Measurements from ENCODE around the gene NDE1. TPM values are rescaled to one million over a fixed set of nuclear protein-coding genes. Genes with fewer than 3 reads are reported as not detected.

NDE1 gene
- total and polyA plus RNA-seq, 2 of the 4 experiments (the other 2 are of a cell fraction) = 22.7 to 29.2 TPM

DNA sequence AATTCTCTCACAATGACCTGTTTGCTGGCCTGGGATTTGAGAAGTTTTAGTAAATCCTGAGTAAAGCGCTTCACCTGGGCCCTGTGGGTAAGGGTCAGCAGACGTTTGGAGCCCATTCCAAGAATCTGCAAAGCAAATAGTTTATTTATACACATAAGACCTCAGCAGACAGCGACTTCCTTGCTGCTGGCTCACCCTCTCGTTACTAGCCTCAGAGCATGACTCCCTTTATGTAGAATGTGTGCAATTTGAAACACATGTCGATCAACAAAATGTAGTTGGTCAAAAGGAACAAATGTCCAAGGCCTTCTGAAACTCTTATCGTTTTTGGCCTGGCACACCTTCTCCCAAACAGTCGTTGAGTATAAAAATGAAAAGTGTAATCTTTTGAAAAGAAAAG lies 38.4 kb upstream of the NDE1 start:
- H3K79me1 ChIP-seq (ENCODE audit: low read depth in 1 of 2, low read length in 2 of 2) = peaks cover 0 to 20% of the 10 kb centered on the region in 2 experiments; a peak in 2 of 4 replicates
- no peak for TF ChIP-seq SMC3 (IDR thresholded peaks at IDR 0.05; ENCODE audit: low read depth, low read length)
- DNase-seq (peak; percentile 44), ATAC-seq (ENCODE audit: low read depth) (no peak)
- H3K27ac ChIP-seq (ENCODE audit: insufficient read depth, low read length) = no peak overlapping the region
- H2AFZ ChIP-seq (replicated peaks; ENCODE audit: low read length, poor library complexity) = no peak overlapping the region
- H3K4me3 ChIP-seq (ENCODE audit: insufficient read depth, low read depth, low read length) = no peak overlapping the region
- peaks cover 10% of the 10 kb centered on the region for H3K4me1 ChIP-seq (ENCODE audit: control insufficient read depth, insufficient read depth, low read length)
- H3K9me1 ChIP-seq (ENCODE audit: insufficient read depth, low read length) = peaks cover 15% of the 10 kb centered on the region
- H3K18ac ChIP-seq (ENCODE audit: low read depth, low read length) = no peak overlapping the region
- peaks cover 50% of the 10 kb centered on the region for H3K36me3 ChIP-seq (ENCODE audit: control insufficient read depth, insufficient read depth, low read length)
- no peak overlapping the region; the same call in 1 of the 2 replicates for H2BK20ac ChIP-seq (ENCODE audit: low read depth, low read length)
- no peaks in the 10 kb centered on the region for H3K9me3 ChIP-seq (ENCODE audit: control insufficient read depth, insufficient read depth, low read length)
- H3K14ac ChIP-seq (replicated peaks; ENCODE audit: low read depth, low read length) = no peak overlapping the region
- H2AK9ac ChIP-seq (replicated peaks; ENCODE audit: low read depth, low read length, poor library complexity) = no peak overlapping the region
- no peak overlapping the region for H3K23ac ChIP-seq (ENCODE audit: low read depth, low read length)
- ChIA-PET POLR2A (ENCODE audit: unreplicated experiment) (no interaction called here), CTCF (no interaction called here)
- in situ Hi-C loops (cut with MboI; ENCODE audit: low sequenced_read_pairs) = no loop called here
- no peak overlapping the region for H3K4me2 ChIP-seq (ENCODE audit: low read depth, low read length)
- no peak overlapping the region for H4K8ac ChIP-seq (ENCODE audit: low read depth in 2 of 2, low read length in 2 of 2)
- no peak overlapping the region; the same call in 1 of the 2 replicates for H2BK120ac ChIP-seq (ENCODE audit: low read depth, low read length)
- H2BK15ac ChIP-seq (ENCODE audit: low read depth, low read length) = no peak overlapping the region
- H3K27me3 ChIP-seq (ENCODE audit: control insufficient read depth, insufficient read depth, low read length) = no peaks in the 10 kb centered on the region
- WGBS, 2 experiments (ENCODE audit: extremely low coverage in 2 of 2, insufficient read length in 1 of 2) = 76% methylated on average over 2 of the region's 7 CpGs; no CpG with 5 or more reads in 1 of the 2 experiments
- no peak overlapping the region for H3K4ac ChIP-seq (ENCODE audit: low read depth, low read length)
- peak overlapping the region; percentile 47 for H2BK5ac ChIP-seq (ENCODE audit: low read depth, low read length, poor library complexity, severe bottlenecking)
- intact Hi-C loops (cut with micrococcal nuclease) = no loop called here
- no peak overlapping the region for H3K9ac ChIP-seq (ENCODE audit: low read depth, low read length)
- H2AK5ac ChIP-seq (ENCODE audit: low read depth, low read length) = no peak overlapping the region
- no peak overlapping the region for H4K91ac ChIP-seq (ENCODE audit: insufficient read depth, low read depth, low read length)
- H4K20me1 ChIP-seq (ENCODE audit: insufficient read depth, low read length) = peaks cover 4% of the 10 kb centered on the region; the same call in 1 of the 2 replicates
- H4K5ac ChIP-seq (ENCODE audit: low read depth, low read length) = no peak overlapping the region
- dilution Hi-C loops (cut with HindIII; ENCODE audit: low sequenced_read_pairs, unreplicated experiment) = no loop called here
- BruUV-seq (replicated peaks) = no TSS peak
- H3K56ac ChIP-seq (ENCODE audit: extremely low read depth, insufficient read depth, low read length) = no peak overlapping the region

Data from IMR-90 (cell line).